ENCODE measurements around the gene SCARB2. TPM values are rescaled to one million over a fixed set of nuclear protein-coding genes. Genes with fewer than 3 reads are reported as not detected.

Gene SCARB2
- total and polyA plus RNA-seq, 2 experiments from 2014 or later = 158 to 175 TPM

DNA sequence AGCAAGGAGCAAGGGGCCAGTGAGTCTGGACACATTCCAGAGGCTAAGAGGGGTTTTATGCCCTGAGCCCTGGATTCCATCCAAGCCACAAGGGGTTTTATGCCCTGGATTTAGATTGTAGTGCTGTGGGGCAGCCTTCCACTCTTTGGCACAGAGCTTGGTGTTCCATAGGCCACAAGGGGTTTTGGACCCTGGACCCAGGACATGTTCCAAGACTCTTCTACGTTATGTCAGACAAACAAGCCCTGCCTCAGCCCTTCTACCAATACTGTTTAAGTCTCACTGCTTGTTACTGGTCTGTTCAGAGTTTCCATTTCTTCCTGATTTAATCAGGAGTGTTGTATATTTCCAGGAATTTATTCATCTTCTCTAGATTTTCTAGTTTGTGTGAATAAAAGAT lies 12.8 kb upstream of the SCARB2 start:
- in situ Hi-C loops (cut with MboI) = no loop called here
- H3K79me2 ChIP-seq (ENCODE audit: insufficient read depth) = no peaks in the 10 kb centered on the region
- no peak for TF ChIP-seq EZH2phosphoT487 (IDR thresholded peaks at IDR 0.05; ENCODE audit: insufficient read depth, low read depth)
- no peak for TF ChIP-seq EZH2 (IDR thresholded peaks at IDR 0.05; ENCODE audit: insufficient read depth, poor library complexity, severe bottlenecking)
- no peak overlapping the region for H3K4me2 ChIP-seq (ENCODE audit: unreplicated experiment)
- H3K4me3 ChIP-seq = no peak overlapping the region
- no peaks in the 10 kb centered on the region for H3K36me3 ChIP-seq (ENCODE audit: low read depth)
- no peak for DNase-seq
- no peaks in the 10 kb centered on the region for H3K9me3 ChIP-seq (ENCODE audit: low read depth)
- H4K20me1 ChIP-seq (ENCODE audit: insufficient read depth) = no peaks in the 10 kb centered on the region
- H3F3A ChIP-seq (ENCODE audit: insufficient read depth) = no peaks in the 10 kb centered on the region
- 0% methylated on average over 1 of the region's 1 CpG for WGBS, 2 experiments (ENCODE audit: low coverage in 1 of 2, low lambda C conversion rate in 2 of 2, missing lambda C conversion rate in 2 of 2)
- H3K27me3 ChIP-seq (replicated peaks; ENCODE audit: insufficient read depth) = no peaks in the 10 kb centered on the region
- no peaks in the 10 kb centered on the region for H3K4me1 ChIP-seq (ENCODE audit: insufficient read depth)
- H3K9me2 ChIP-seq (ENCODE audit: insufficient read depth) = no peaks in the 10 kb centered on the region
- no peak overlapping the region for H2AFZ ChIP-seq
- no peak overlapping the region for H3K27ac ChIP-seq
- H3K9ac ChIP-seq = no peak overlapping the region

DNA sequence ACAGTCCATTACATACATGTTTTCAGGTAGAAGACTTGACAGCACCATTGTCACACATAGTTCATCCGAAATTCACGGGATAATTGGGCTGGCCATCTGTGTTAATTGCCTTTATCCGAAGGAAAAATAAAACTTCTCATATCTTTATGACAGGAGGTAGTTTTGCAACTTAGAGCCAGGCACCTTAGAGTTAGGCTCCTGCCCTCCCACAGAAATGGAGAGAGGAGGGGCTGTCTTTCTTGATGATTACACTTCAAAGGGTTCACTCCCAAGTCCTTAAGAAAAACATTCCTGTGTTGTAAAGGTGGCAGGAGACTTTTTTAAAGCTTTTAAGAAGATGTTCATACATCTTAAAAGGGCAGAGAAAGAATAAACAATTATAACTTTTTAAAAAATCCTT lies 10.5 kb upstream of the SCARB2 start:
- H3K36me3 ChIP-seq (ENCODE audit: low read depth) = no peaks in the 10 kb centered on the region
- no peak overlapping the region for H3K9ac ChIP-seq
- no peaks in the 10 kb centered on the region for H3K9me2 ChIP-seq (ENCODE audit: insufficient read depth)
- no peaks in the 10 kb centered on the region for H3F3A ChIP-seq (ENCODE audit: insufficient read depth)
- no peak overlapping the region for H2AFZ ChIP-seq
- H3K4me2 ChIP-seq (ENCODE audit: unreplicated experiment) = no peak overlapping the region
- peaks cover 6% of the 10 kb centered on the region; the same call in 1 of the 2 replicates for H3K4me1 ChIP-seq (ENCODE audit: insufficient read depth)
- no peak overlapping the region for H3K4me3 ChIP-seq
- no peaks in the 10 kb centered on the region for H3K79me2 ChIP-seq (ENCODE audit: insufficient read depth)
- no peak overlapping the region for H3K27ac ChIP-seq
- H4K20me1 ChIP-seq (ENCODE audit: insufficient read depth) = no peaks in the 10 kb centered on the region
- H3K27me3 ChIP-seq (replicated peaks; ENCODE audit: insufficient read depth) = no peaks in the 10 kb centered on the region
- no peak for TF ChIP-seq EZH2 (IDR thresholded peaks at IDR 0.05; ENCODE audit: insufficient read depth, poor library complexity, severe bottlenecking)
- in situ Hi-C loops (cut with MboI) = no loop called here
- no peaks in the 10 kb centered on the region for H3K9me3 ChIP-seq (ENCODE audit: low read depth)
- no peak for DNase-seq
- WGBS, 2 experiments (ENCODE audit: low coverage in 1 of 2, low lambda C conversion rate in 2 of 2, missing lambda C conversion rate in 2 of 2) = 59 to 65% methylated on average over 3 of the region's 3 CpGs

DNA sequence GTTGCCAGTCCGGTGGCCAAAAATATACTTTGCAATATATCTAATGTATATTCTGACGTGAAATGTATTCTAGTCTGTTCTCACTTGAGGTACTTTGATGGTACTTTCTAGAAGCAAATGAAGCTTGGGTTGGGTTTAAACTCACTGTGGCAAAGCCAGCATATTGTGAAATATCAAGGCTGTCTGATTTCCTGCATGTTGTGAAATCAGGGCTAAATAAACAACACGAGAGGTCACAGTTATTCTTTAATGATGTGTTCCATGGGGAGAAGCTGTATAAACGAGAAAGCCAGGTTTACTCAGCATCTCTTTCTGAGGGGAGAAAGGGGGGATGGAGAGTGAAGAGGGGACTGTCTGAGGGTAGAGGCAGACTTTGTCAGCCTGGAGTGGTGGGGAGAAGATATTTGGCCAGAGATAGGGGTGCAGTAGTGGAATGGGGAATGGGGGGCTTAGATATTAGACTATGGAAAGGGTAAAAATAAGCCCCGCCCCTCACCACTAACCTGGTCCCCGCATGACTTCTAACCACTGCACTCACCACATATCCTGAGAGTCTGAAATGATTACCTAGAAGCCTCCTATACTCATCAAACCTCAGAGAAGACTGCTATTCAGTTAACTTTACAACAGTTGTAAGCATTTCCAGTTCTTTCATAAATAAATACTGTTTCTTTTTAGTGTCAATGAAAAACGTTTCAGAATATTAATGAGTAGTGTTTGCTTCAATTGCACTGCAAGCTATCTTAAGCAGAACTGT lies 5.9 kb upstream of the SCARB2 start:
- no peaks in the 10 kb centered on the region for H3K9me3 ChIP-seq (ENCODE audit: low read depth)
- no peak overlapping the region for H3K27ac ChIP-seq
- WGBS, 2 experiments (ENCODE audit: low coverage in 1 of 2, low lambda C conversion rate in 2 of 2, missing lambda C conversion rate in 2 of 2) = 35 to 36% methylated on average over 7 of the region's 7 CpGs
- no peak overlapping the region for H3K4me3 ChIP-seq
- DNase-seq = peak; percentile 78
- H3K4me2 ChIP-seq (ENCODE audit: unreplicated experiment) = peak overlapping the region; percentile 28
- H3K27me3 ChIP-seq (replicated peaks; ENCODE audit: insufficient read depth) = no peaks in the 10 kb centered on the region
- no peak overlapping the region for H3K9ac ChIP-seq
- no peaks in the 10 kb centered on the region for H3K9me2 ChIP-seq (ENCODE audit: insufficient read depth)
- no peaks in the 10 kb centered on the region for H4K20me1 ChIP-seq (ENCODE audit: insufficient read depth)
- H3F3A ChIP-seq (ENCODE audit: insufficient read depth) = no peaks in the 10 kb centered on the region
- H3K79me2 ChIP-seq (ENCODE audit: insufficient read depth) = no peaks in the 10 kb centered on the region
- no peaks in the 10 kb centered on the region for H3K36me3 ChIP-seq (ENCODE audit: low read depth)
- in situ Hi-C loops (cut with MboI) = no loop called here
- no peak for TF ChIP-seq EZH2 (IDR thresholded peaks at IDR 0.05; ENCODE audit: insufficient read depth, poor library complexity, severe bottlenecking)
- TF ChIP-seq EZH2phosphoT487 (IDR thresholded peaks at IDR 0.05; ENCODE audit: insufficient read depth, low read depth) = no peak
- peaks cover 12% of the 10 kb centered on the region; the same call in 1 of the 2 replicates for H3K4me1 ChIP-seq (ENCODE audit: insufficient read depth)
- no peak overlapping the region for H2AFZ ChIP-seq

DNA sequence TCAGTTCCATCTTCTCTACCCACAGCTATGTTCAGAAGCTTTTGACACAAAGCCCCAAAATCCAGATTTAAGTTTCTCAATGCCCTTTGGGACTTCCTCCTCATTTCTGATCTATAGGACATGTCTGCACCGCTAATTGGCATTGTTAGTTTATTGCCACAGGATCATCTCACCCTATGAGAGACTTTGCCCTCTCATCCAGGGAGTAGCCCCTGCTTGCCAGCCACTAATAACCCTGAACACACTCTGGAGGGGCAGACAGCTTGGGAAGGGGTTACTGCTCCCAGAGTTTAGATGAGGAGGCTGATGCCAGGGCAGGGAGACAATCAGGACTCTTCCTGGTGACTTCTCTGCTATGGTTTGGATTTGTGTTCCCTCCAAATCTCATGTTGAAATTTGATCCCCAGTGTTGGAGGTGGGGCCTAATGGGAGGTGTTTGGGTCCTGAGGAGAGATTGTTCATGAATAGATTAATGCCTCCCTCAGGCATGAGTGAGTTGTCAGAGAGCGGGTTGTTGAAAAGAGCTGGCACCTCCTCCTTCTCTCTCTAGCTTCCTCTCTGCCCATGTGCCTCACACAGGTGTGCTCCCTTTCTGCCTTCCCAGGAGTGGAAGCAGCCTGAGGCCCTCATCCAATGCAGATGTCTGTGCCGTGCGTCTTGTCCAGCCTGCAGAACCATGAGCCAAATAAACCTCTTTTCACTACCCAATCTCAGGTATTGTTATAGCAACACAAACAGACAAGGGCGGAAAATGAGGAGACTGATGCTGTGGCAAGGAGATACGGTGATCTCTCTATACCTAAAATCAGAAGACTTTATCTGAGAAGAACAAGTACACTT lies 3.6 kb upstream of the SCARB2 start:
- Histone ChIP-seq H3K27me3 (replicated peaks; ENCODE audit: insufficient read depth) (no peaks in the 10 kb centered on the region), H3K9ac (no peak overlapping the region), H3K36me3 (ENCODE audit: low read depth) (no peaks in the 10 kb centered on the region), H3K4me2 (ENCODE audit: unreplicated experiment) (no peak overlapping the region), H3K9me3 (ENCODE audit: low read depth) (no peaks in the 10 kb centered on the region), H3K4me1 (ENCODE audit: insufficient read depth) (peaks cover 20% of the 10 kb centered on the region), H3K9me2 (ENCODE audit: insufficient read depth) (no peaks in the 10 kb centered on the region), H4K20me1 (ENCODE audit: insufficient read depth) (no peaks in the 10 kb centered on the region), H3F3A (ENCODE audit: insufficient read depth) (peaks cover 11% of the 10 kb centered on the region), H3K79me2 (ENCODE audit: insufficient read depth) (peaks cover 12% of the 10 kb centered on the region), H3K4me3 (no peak overlapping the region), H2AFZ (no peak overlapping the region), H3K27ac (no peak overlapping the region)
- no peak for DNase-seq
- 77 to 84% methylated on average over 6 of the region's 6 CpGs for whole genome bisulfite sequencing, 2 experiments (ENCODE audit: low coverage in 1 of 2, low lambda C conversion rate in 2 of 2, missing lambda C conversion rate in 2 of 2)
- TF ChIP-seq EZH2 (IDR thresholded peaks at IDR 0.05; ENCODE audit: insufficient read depth, poor library complexity, severe bottlenecking) (no peak), EZH2phosphoT487 (IDR thresholded peaks at IDR 0.05; ENCODE audit: insufficient read depth, low read depth) (no peak)
- in situ Hi-C loops (cut with MboI) = no loop called here

Data from GM23248 (cell line).